KMS-11 (cell line): ENCODE results near the gene RPRD2.
"Not testable (repeated sequence)": the region's sequence is repeated elsewhere in the genome, so short reads cannot be mapped to it uniquely, and the experiment has no call there.

ENCODE experiments used
- H2AFZ ChIP-seq: fragments of 200-600 bp; sonication (generic); 2 replicates; pipeline ENCODE4 v1.6.1; 2016; ENCODE audit warnings: antibody characterized with exemption, mixed run types, low read depth
- H3K27ac ChIP-seq: fragments of 200-600 bp; sonication (generic); 2 replicates; pipeline ENCODE4 v1.6.1; 2016; ENCODE audit warnings: mild to moderate bottlenecking, mixed run types
- H3K27me3 ChIP-seq: fragments of 200-600 bp; sonication (generic); 2 replicates; pipeline ENCODE4 v1.6.1; 2017; ENCODE audit warnings: mild to moderate bottlenecking, low read depth, mixed run types, moderate library complexity; ENCODE audit not compliant: insufficient read depth
- H3K36me3 ChIP-seq: fragments of 200-600 bp; sonication (generic); 2 replicates; pipeline ENCODE4 v1.6.1; 2017; ENCODE audit warnings: mild to moderate bottlenecking, mixed run types; ENCODE audit not compliant: insufficient read depth
- H3K4me1 ChIP-seq: fragments of 200-600 bp; sonication (generic); 2 replicates; pipeline ENCODE4 v1.6.1; 2016; ENCODE audit warnings: mild to moderate bottlenecking, low read depth, mixed run types; ENCODE audit not compliant: poor library complexity, severe bottlenecking
- H3K4me2 ChIP-seq: fragments of 200-600 bp; sonication (generic); 2 replicates; pipeline ENCODE4 v1.7.0; 2016; ENCODE audit warnings: mild to moderate bottlenecking, mixed run types
- H3K4me3 ChIP-seq: fragments of 200-600 bp; sonication (generic); IDR thresholded peaks from 2 replicates; pipeline ENCODE4 v1.6.1; 2017; ENCODE audit warnings: low read depth, low read length, mixed read lengths; ENCODE audit not compliant: insufficient read depth
- H3K79me2 ChIP-seq: fragments of 200-600 bp; sonication (generic); 2 replicates; pipeline ENCODE4 v1.6.1; 2016; ENCODE audit warnings: low read depth, mixed run types; ENCODE audit not compliant: insufficient read depth
- H3K9ac ChIP-seq: fragments of 200-600 bp; sonication (generic); 2 replicates; pipeline ENCODE4 v1.6.1; 2016; ENCODE audit warnings: mild to moderate bottlenecking, mixed run types
- H4K20me1 ChIP-seq: fragments of 200-600 bp; sonication (generic); 2 replicates; pipeline ENCODE4 v1.6.1; 2016; ENCODE audit warnings: mild to moderate bottlenecking, mixed run types; ENCODE audit not compliant: insufficient read depth
- CTCF ChIP-seq: fragments of 200-600 bp; sonication (generic); conservative IDR thresholded peaks from 2 replicates; pipeline ENCODE4 v1.6.1; 2017; ENCODE audit warnings: low read depth, mild to moderate bottlenecking, antibody characterized with exemption, low read length, moderate library complexity, mixed read lengths

RPRD2 gene

GRCh38 chr1:150363426-150364230, at the start of gene RPRD2:
RPRD2 (plus strand) TSS chr1:150364147; CDS start chr1:150364715, 568 bp downstream.
- H3K36me3 ChIP-seq: no peaks in the 10 kb centered on the region
- peak within 1 kb of the TSS; percentile 77 for H3K4me2 ChIP-seq
- H3K27ac ChIP-seq: peak within 1 kb of the TSS; percentile 95
- H2AFZ ChIP-seq: peak within 1 kb of the TSS; percentile 71
- TF ChIP-seq CTCF: peak; percentile 26; the same call in 1 of the 2 replicates
- peak within 1 kb of the TSS; percentile 92 for H3K9ac ChIP-seq
- H3K27me3 ChIP-seq: no peaks in the 10 kb centered on the region
- peaks cover 23% of the 10 kb centered on the region for H3K4me1 ChIP-seq
- H3K4me3 ChIP-seq: peak within 1 kb of the TSS; percentile 97
- peaks cover 42% of the 10 kb centered on the region for H3K79me2 ChIP-seq
- H4K20me1 ChIP-seq: peaks cover 4% of the 10 kb centered on the region; the same call in 1 of the 2 replicates

GRCh38 chr1:150314691-150315090, 49.3 kb upstream of the RPRD2 start:
- H3K4me2 ChIP-seq, H3K4me1 ChIP-seq, H3K27ac ChIP-seq, H3K36me3 ChIP-seq, H2AFZ ChIP-seq, H4K20me1 ChIP-seq, H3K4me3 ChIP-seq, H3K9ac ChIP-seq, H3K79me2 ChIP-seq, H3K27me3 ChIP-seq: not testable (repeated sequence)

GRCh38 chr1:150320667-150320978, 43.3 kb upstream of the RPRD2 start:
- H3K79me2 ChIP-seq: peaks cover 44% of the 10 kb centered on the region
- no peaks in the 10 kb centered on the region for H4K20me1 ChIP-seq
- peaks cover 9% of the 10 kb centered on the region; the same call in 1 of the 2 replicates for H3K36me3 ChIP-seq
- peak overlapping the region; percentile 78 for H3K4me3 ChIP-seq
- peak overlapping the region; percentile 77 for H3K9ac ChIP-seq
- no peaks in the 10 kb centered on the region for H3K27me3 ChIP-seq
- peak overlapping the region; percentile 67; the same call in 1 of the 2 replicates for H3K27ac ChIP-seq
- H2AFZ ChIP-seq: peak overlapping the region; percentile 93
- peaks cover 10% of the 10 kb centered on the region for H3K4me1 ChIP-seq
- peak overlapping the region; percentile 90 for H3K4me2 ChIP-seq
- no peak for TF ChIP-seq CTCF

- Histone ChIP-seq H4K20me1 (no peaks in the 10 kb centered on the region), H2AFZ (peak overlapping the region; percentile 93), H3K9ac (peak overlapping the region; percentile 77), H3K4me2 (peak overlapping the region; percentile 90), H3K27me3 (no peaks in the 10 kb centered on the region), H3K36me3 (peaks cover 21% of the 10 kb centered on the region; the same call in 1 of the 2 replicates), H3K4me3 (peak overlapping the region; percentile 97), H3K27ac (peak overlapping the region; percentile 67), H3K4me1 (peaks cover 10% of the 10 kb centered on the region), H3K79me2 (peaks cover 56% of the 10 kb centered on the region)
- 0 out of 2 replicates have a peak, but pooled peaks have one; percentile 3 for TF ChIP-seq CTCF
These were observed 42.2 kb upstream of the RPRD2 start for GRCh38 chr1:150321826-150322166.

- H3K36me3 ChIP-seq: peaks cover 26% of the 10 kb centered on the region; the same call in 1 of the 2 replicates
- H3K4me2 ChIP-seq: peak overlapping the region; percentile 90
- no peaks in the 10 kb centered on the region for H3K27me3 ChIP-seq
- H3K4me3 ChIP-seq: peak overlapping the region; percentile 97
- peaks cover 10% of the 10 kb centered on the region for H3K4me1 ChIP-seq
- H3K9ac ChIP-seq: peak overlapping the region; percentile 77
- peak overlapping the region; percentile 67 for H3K27ac ChIP-seq
- TF ChIP-seq CTCF: no peak
- no peaks in the 10 kb centered on the region for H4K20me1 ChIP-seq
- peaks cover 56% of the 10 kb centered on the region for H3K79me2 ChIP-seq
- no peak overlapping the region; the same call in 1 of the 2 replicates for H2AFZ ChIP-seq
These were observed 41.6 kb upstream of the RPRD2 start for GRCh38 chr1:150322310-150322709.
